GM23338 (cell line): ENCODE results near the gene GATAD2B. TPM values are rescaled to one million over a fixed set of nuclear protein-coding genes. Genes with fewer than 3 reads are reported as not detected.

Experiments used
- ATAC-seq: fragments of 200-7000 bp; cut with Tn5 transposase; 3 replicates; pipeline ENCODE4 v1.9.1; 2020
- DNase-seq: peaks from one replicate; pipeline ENCODE4 v3.0.0-alpha.2; 2015; ENCODE audit warnings: low spot score
- H2AFZ ChIP-seq: fragments of 200-600 bp; sonication (generic); 2 replicates; pipeline ENCODE4 v1.8.0; 2016; ENCODE audit warnings: antibody characterized with exemption, mild to moderate bottlenecking, moderate library complexity
- H3F3A ChIP-seq: fragments of 200-600 bp; sonication (generic); replicated peaks from 2 replicates; pipeline ENCODE4 v1.8.0; 2017; ENCODE audit warnings: antibody characterized with exemption, mixed run types, low read depth
- H3K27ac ChIP-seq: fragments of 200-600 bp; sonication (generic); 2 replicates; pipeline ENCODE4 v1.6.1; 2016; ENCODE audit warnings: low read depth
- H3K27me3 ChIP-seq: fragments of 200-600 bp; sonication (generic); 2 replicates; pipeline ENCODE4 v1.8.0; 2016; ENCODE audit warnings: mild to moderate bottlenecking, mixed run types, moderate library complexity; ENCODE audit not compliant: insufficient read depth
- H3K36me3 ChIP-seq: fragments of 200-600 bp; sonication (generic); 2 replicates; pipeline ENCODE4 v1.8.0; 2016; ENCODE audit warnings: mild to moderate bottlenecking; ENCODE audit not compliant: insufficient read depth
- H3K4me1 ChIP-seq: fragments of 200-600 bp; sonication (generic); 2 replicates; pipeline ENCODE4 v1.8.0; 2016; ENCODE audit warnings: mild to moderate bottlenecking, moderate library complexity; ENCODE audit not compliant: insufficient read depth
- H3K4me2 ChIP-seq: fragments of 200-600 bp; sonication (generic); 2 replicates; pipeline ENCODE4 v1.7.1; 2017; ENCODE audit warnings: mixed run types
- H3K4me3 ChIP-seq: fragments of 200-600 bp; sonication (generic); 2 replicates; pipeline ENCODE4 v1.6.1; 2016; ENCODE audit warnings: mixed run types
- H3K79me2 ChIP-seq: fragments of 200-600 bp; sonication (generic); replicated peaks from 2 replicates; pipeline ENCODE4 v1.8.0; 2017; ENCODE audit warnings: mild to moderate bottlenecking; ENCODE audit not compliant: insufficient read depth
- H3K9me2 ChIP-seq: fragments of 200-600 bp; sonication (generic); 2 replicates; pipeline ENCODE4 v1.8.0; 2017; ENCODE audit not compliant: insufficient read depth
- H4K20me1 ChIP-seq: fragments of 200-600 bp; sonication (generic); replicated peaks from 2 replicates; pipeline ENCODE4 v1.8.0; 2017; ENCODE audit warnings: mild to moderate bottlenecking; ENCODE audit not compliant: insufficient read depth
- H3K27ac Mint-ChIP-seq: 2 replicates; pipeline ENCODE4 v1.8.0; 2020; ENCODE audit warnings: inconsistent platforms, mild to moderate bottlenecking, moderate library complexity, mixed read lengths
- H3K27me3 Mint-ChIP-seq: 3 replicates; pipeline ENCODE4 v1.8.0; 2022; ENCODE audit warnings: low read depth, mild to moderate bottlenecking, moderate library complexity, mixed read lengths, inconsistent platforms; ENCODE audit not compliant: insufficient read depth, poor library complexity
- H3K36me3 Mint-ChIP-seq: 3 replicates; pipeline ENCODE4 v1.8.0; 2021; ENCODE audit warnings: low read depth, mild to moderate bottlenecking, inconsistent platforms, moderate library complexity, mixed read lengths
- H3K4me1 Mint-ChIP-seq: 3 replicates; pipeline ENCODE4 v1.8.0; 2020; ENCODE audit warnings: mild to moderate bottlenecking, inconsistent platforms, mixed read lengths
- H3K4me3 Mint-ChIP-seq: 3 replicates; pipeline ENCODE4 v1.8.0; 2021; ENCODE audit warnings: moderate library complexity, mild to moderate bottlenecking, inconsistent platforms, mixed read lengths
- H3K9me3 Mint-ChIP-seq: 3 replicates; pipeline ENCODE4 v1.8.0; 2020; ENCODE audit warnings: moderate library complexity, mild to moderate bottlenecking, inconsistent platforms, mixed read lengths
- CTCF ChIP-seq, 2 experiments: fragments of 200-600 bp in 1 of 2; sonication (generic) in 1 of 2; conservative IDR thresholded peaks; 2 replicates each; pipeline versions ENCODE4 v1.5.1 to v1.6.1; 2016 to 2017; ENCODE audit warnings: antibody characterized with exemption in 2 of 2, low read depth in 2 of 2, mild to moderate bottlenecking in 2 of 2, moderate library complexity in 1 of 2
- EZH2phosphoT487 ChIP-seq: fragments of 200-600 bp; sonication (generic); IDR thresholded peaks from one replicate; pipeline ENCODE4 v1.8.1; 2018; ENCODE audit warnings: antibody characterized with exemption; ENCODE audit not compliant: unreplicated experiment
- JUNB ChIP-seq: IDR thresholded peaks from one replicate; pipeline ENCODE4 v1.6.1; 2016; ENCODE audit warnings: antibody characterized with exemption; ENCODE audit not compliant: unreplicated experiment
- POLR2AphosphoS5 ChIP-seq: IDR thresholded peaks from 2 replicates; pipeline ENCODE4 v1.6.1; 2016; ENCODE audit warnings: antibody characterized with exemption, low read depth
- STAT1 ChIP-seq: IDR thresholded peaks from one replicate; pipeline ENCODE4 v1.6.1; 2016; ENCODE audit warnings: antibody characterized with exemption; ENCODE audit not compliant: unreplicated experiment
- polyA plus RNA-seq: library from polyadenylated mRNA; unstranded; fragments of >200 nt; fragmentation: Nextera tagmentation; extraction: Ambion mirVana; gene quantifications from 2 replicates; pipeline ENCODE4 v1.2.1, GENCODE V29; 2016
- total RNA-seq: library from RNA; depleted of rRNA; stranded (reverse); fragments of >200 nt; shearing (Covaris generic); gene quantifications from 2 replicates; pipeline ENCODE4 v1.2.3, GENCODE V29; 2014

Gene GATAD2B
- total and polyA plus RNA-seq, 2 experiments from 2014 or later, result 5.2 to 17.8 TPM

GRCh38 chr1:153796786-153797659 lies 125.7 kb downstream of the GATAD2B start:
- Histone ChIP-seq H2AFZ (no peak overlapping the region), H3F3A (0 out of 2 replicates have a peak, but pooled peaks cover 8% of the 10 kb centered on the region), H3K79me2 (no peaks in the 10 kb centered on the region), H3K4me3 (no peak overlapping the region), H4K20me1 (0 out of 2 replicates have a peak, but pooled peaks cover 3% of the 10 kb centered on the region), H3K4me1 (peaks cover 16% of the 10 kb centered on the region), H3K36me3 (no peaks in the 10 kb centered on the region), H3K9me2 (no peaks in the 10 kb centered on the region), H3K27ac (peak overlapping the region; percentile 85), H3K27me3 (no peaks in the 10 kb centered on the region), H3K4me2 (no peak overlapping the region)
- Mint-ChIP-seq H3K4me1 (peaks cover 34% of the 10 kb centered on the region), H3K9me3 (no peaks in the 10 kb centered on the region), H3K27me3 (peaks cover 18% of the 10 kb centered on the region), H3K36me3 (no peaks in the 10 kb centered on the region; the same call in 2 of the 3 replicates), H3K27ac (no peak overlapping the region), H3K4me3 (no peak overlapping the region; the same call in 2 of the 3 replicates)
- ATAC-seq (peak; percentile 59), DNase-seq (peak; percentile 96)
- TF ChIP-seq STAT1, result no peak
- TF ChIP-seq CTCF (conservative IDR thresholded peaks at IDR 0.05; ENCODE audit: low read depth in 2 of 2), result peak; percentile 77 to 82

DNA sequence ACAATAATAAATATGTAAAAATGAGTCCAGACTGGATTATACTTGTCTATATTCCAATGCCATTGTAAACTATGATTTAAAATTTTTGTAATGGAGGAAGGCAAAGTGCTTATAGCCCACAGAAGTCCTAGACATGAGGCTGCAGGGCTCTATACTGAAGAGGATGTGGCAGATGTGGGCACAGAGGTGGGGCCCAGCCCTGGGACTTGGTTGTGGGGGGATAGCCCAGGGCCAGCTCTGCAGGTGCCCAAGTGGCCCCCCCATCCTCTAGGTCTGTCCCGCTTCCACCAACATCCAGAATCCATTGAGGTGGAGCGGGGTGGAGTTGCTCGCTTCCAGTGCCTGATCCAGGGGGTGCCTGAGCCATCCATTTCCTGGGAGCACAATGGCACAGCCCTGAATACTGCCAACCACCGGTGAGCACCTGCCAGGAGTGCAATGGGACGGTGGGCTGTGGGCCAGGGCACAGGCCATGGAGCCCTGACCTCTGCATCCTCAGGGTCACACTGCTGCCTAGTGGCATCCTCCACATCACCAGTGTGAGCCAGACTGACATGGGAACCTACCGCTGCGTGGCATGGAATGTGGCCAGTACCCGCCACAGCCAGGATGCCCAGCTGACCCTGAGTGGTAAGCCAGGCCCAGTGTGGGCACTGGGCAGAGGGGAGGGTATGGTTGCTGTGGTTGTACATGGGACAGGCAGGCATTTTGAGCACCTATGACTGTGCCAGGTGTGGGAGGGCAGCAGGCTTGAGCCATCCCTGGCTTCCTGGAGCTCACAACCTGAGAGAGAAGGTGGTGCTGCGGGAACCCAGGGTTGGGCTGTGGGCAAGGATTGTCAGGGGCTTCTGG lies 126.6 kb downstream of the GATAD2B start:
- Histone ChIP-seq H3K4me3 (no peak overlapping the region), H3F3A (0 out of 2 replicates have a peak, but pooled peaks cover 8% of the 10 kb centered on the region), H2AFZ (no peak overlapping the region), H3K79me2 (no peaks in the 10 kb centered on the region), H3K4me2 (no peak overlapping the region), H3K9me2 (no peaks in the 10 kb centered on the region), H3K36me3 (no peaks in the 10 kb centered on the region), H3K27ac (no peak overlapping the region), H3K27me3 (no peaks in the 10 kb centered on the region), H3K4me1 (peaks cover 16% of the 10 kb centered on the region), H4K20me1 (0 out of 2 replicates have a peak, but pooled peaks cover 3% of the 10 kb centered on the region)
- Mint-ChIP-seq H3K4me1 (peaks cover 34% of the 10 kb centered on the region), H3K36me3 (no peaks in the 10 kb centered on the region; the same call in 2 of the 3 replicates), H3K9me3 (no peaks in the 10 kb centered on the region), H3K27ac (no peak overlapping the region), H3K27me3 (peaks cover 18% of the 10 kb centered on the region), H3K4me3 (no peak overlapping the region; the same call in 2 of the 3 replicates)
- no peak for TF ChIP-seq POLR2AphosphoS5
- TF ChIP-seq JUNB, result no peak
- no peak for TF ChIP-seq STAT1
- TF ChIP-seq EZH2phosphoT487, result no peak
- ATAC-seq (no peak), DNase-seq (no peak)
